A673 (cell line): ENCODE measurements around the gene ATG13.

ENCODE experiments used
- CTCF ChIP-seq: fragments of 300-800, 200-600 bp; sonication (generic); conservative IDR thresholded peaks from 2 replicates; pipeline ENCODE4 v1.5.1; 2017; ENCODE audit warnings: low read depth, mild to moderate bottlenecking, antibody characterized with exemption, low read length, moderate library complexity, mixed read lengths
- EZH2 ChIP-seq: fragments of 200-600 bp; sonication (generic); IDR thresholded peaks from 2 replicates; pipeline ENCODE4 v1.6.1; 2017; ENCODE audit warnings: borderline replicate concordance, low read depth, mild to moderate bottlenecking, mixed read lengths, antibody characterized with exemption, low read length; ENCODE audit not compliant: poor library complexity, severe bottlenecking

GRCh38 chr11:46597155-46597554 lies 20.2 kb upstream of the ATG13 start:
- TF ChIP-seq CTCF (no peak), EZH2 (no peak)
